Choroid plexus epithelial cell (primary cell): ENCODE results near the gene CDH4.

Source experiments
- DNase-seq: peaks from one replicate; pipeline ENCODE4 v3.0.0-alpha.2; 2010; ENCODE audit warnings: low read depth
- H3K4me3 ChIP-seq: 2 replicates; pipeline ENCODE4 v1.5.1; 2011; ENCODE audit warnings: low read depth, mild to moderate bottlenecking, control low read depth, low read length, moderate library complexity
- CTCF ChIP-seq: conservative IDR thresholded peaks from 2 replicates; pipeline ENCODE4 v1.5.1; 2011; ENCODE audit warnings: low read depth, mild to moderate bottlenecking, control low read depth, inconsistent platforms, low read length, moderate library complexity

The CDH4 gene

GRCh38 chr20:61573415-61574305 lies 321.6 kb downstream of the CDH4 start:
- no peak for DNase-seq

GRCh38 chr20:61575151-61575937 lies 323.3 kb downstream of the CDH4 start:
- no peak for DNase-seq
- no peak overlapping the region for H3K4me3 ChIP-seq
- no peak for TF ChIP-seq CTCF

More at GRCh38 chr20:61573415-61574305, 321.6 kb downstream of the CDH4 start:
- TF ChIP-seq CTCF, result no peak
- no peak overlapping the region for H3K4me3 ChIP-seq

GRCh38 chr20:61576372-61576771 lies 324.3 kb downstream of the CDH4 start:
- no peak overlapping the region for H3K4me3 ChIP-seq
- DNase-seq, result no peak
- no peak for TF ChIP-seq CTCF

GRCh38 chr20:61577065-61577464 lies 325.0 kb downstream of the CDH4 start:
- no peak for TF ChIP-seq CTCF
- no peak for DNase-seq

GRCh38 chr20:61579908-61580307 lies 327.8 kb downstream of the CDH4 start:
- H3K4me3 ChIP-seq, result no peak overlapping the region
- TF ChIP-seq CTCF, result no peak
- no peak for DNase-seq

More at GRCh38 chr20:61577065-61577464, 325.0 kb downstream of the CDH4 start:
- H3K4me3 ChIP-seq, result no peak overlapping the region

GRCh38 chr20:61580958-61581824 lies 329.1 kb downstream of the CDH4 start:
- TF ChIP-seq CTCF, result no peak
- DNase-seq, result no peak
- no peak overlapping the region for H3K4me3 ChIP-seq
